Large intestine (tissue), 3 donors: Measurements from ENCODE around the gene ASTN2. TPM values are rescaled to one million over a fixed set of nuclear protein-coding genes. Genes with fewer than 3 reads are reported as not detected.

Experiments
- DNase-seq, 2 donors: peaks; one replicate each; pipeline versions ENCODE4 v3.0.0 to v3.0.0-alpha.2; 2013
- H3K27ac ChIP-seq: one replicate; pipeline ENCODE4 v1.5.1; 2013; ENCODE audit warnings: low read length
- H3K27me3 ChIP-seq: 2 replicates; pipeline ENCODE4 v1.6.1; 2013; ENCODE audit warnings: low read length; ENCODE audit not compliant: control insufficient read depth, insufficient read depth
- H3K36me3 ChIP-seq: 2 replicates; pipeline ENCODE4 v1.6.1; 2013; ENCODE audit warnings: low read length; ENCODE audit not compliant: control insufficient read depth, insufficient read depth
- H3K4me1 ChIP-seq: one replicate; pipeline ENCODE4 v1.6.1; 2013; ENCODE audit warnings: low read length; ENCODE audit not compliant: control insufficient read depth, insufficient read depth
- H3K4me3 ChIP-seq: one replicate; pipeline ENCODE4 v1.5.1; 2013; ENCODE audit warnings: low read length
- H3K9me3 ChIP-seq: one replicate; pipeline ENCODE4 v1.6.1; 2013; ENCODE audit warnings: mild to moderate bottlenecking, low read depth, low read length, moderate library complexity; ENCODE audit not compliant: control insufficient read depth
- WGBS: methylation state at CpG from one replicate; pipeline ENCODE4 v1.1.5; 2013; ENCODE audit warnings: low lambda C conversion rate; ENCODE audit not compliant: insufficient coverage; 5-methylcytosine and 5-hydroxymethylcytosine counted together
- polyA plus RNA-seq: library from polyadenylated mRNA; unstranded; fragments of 120-200 nt; gene quantifications from one replicate; pipeline ENCODE4 v1.2.1, GENCODE V29; 2013

The ASTN2 gene
- polyA plus RNA-seq, 1 donor: 11.4 TPM

DNA sequence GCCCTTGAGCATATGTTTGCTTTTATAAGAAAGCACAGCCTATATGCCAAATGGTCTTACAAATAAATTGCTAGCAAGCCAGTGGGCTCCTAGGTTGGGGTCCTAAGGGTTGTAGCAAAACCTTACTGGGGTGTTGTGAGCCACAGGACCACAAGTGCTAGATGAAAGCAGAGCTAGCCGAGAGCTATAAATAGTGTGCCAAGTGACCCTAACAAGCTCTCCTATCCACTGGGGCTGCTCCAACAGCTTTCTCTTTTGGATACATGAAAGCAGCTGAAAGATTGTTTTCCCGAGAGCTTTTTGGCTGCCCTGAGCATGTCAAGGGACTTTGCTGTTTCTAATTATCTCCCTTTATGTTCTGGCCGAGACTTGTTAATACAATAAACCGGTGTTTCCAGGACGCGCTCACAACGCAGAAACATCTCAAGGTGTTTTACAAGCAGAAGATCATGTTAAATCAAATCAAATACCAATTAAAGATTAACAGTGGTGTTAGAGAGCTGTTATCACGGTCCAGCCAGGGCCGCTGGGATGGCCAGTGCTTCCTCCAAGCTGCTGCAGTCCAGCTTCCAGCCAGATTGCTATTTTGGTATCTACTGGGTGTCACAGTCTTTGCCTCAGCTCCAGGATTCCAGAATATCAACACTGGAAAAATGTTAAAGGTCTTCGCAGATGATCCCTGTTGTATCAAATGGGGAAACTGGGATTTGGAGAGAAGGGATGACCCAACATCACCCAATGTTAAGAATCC, 351.0 kb downstream of the ASTN2 start:
- no peak for DNase-seq
- H3K36me3 ChIP-seq: no peaks in the 10 kb centered on the region
- H3K27ac ChIP-seq: no peak overlapping the region
- no peak overlapping the region for H3K4me3 ChIP-seq
- H3K9me3 ChIP-seq: no peaks in the 10 kb centered on the region
- H3K4me1 ChIP-seq: no peaks in the 10 kb centered on the region
- WGBS: no CpG with 5 or more reads among the region's 10 CpGs
- H3K27me3 ChIP-seq: no peaks in the 10 kb centered on the region

DNA sequence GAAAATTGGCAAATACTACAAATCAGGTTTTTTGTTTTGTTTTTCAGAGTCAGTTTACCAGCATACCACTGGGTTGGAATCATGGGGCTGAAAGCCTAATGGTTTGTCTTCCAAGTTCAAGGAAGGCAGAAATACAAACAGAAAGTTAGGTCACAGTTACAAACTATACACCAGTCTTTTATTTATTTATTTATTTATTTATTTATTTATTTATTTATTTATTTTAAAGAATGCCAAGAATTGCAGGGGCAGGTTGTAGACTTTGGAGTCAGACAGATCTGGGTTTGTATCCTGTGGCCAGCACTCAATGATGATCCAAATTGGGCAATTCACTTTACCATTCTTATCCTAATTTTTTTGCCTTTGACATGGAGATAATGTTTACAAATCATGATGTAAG, 353.9 kb downstream of the ASTN2 start:
- Histone ChIP-seq H3K27ac (no peak overlapping the region), H3K9me3 (no peaks in the 10 kb centered on the region), H3K27me3 (no peaks in the 10 kb centered on the region), H3K4me3 (no peak overlapping the region), H3K4me1 (no peaks in the 10 kb centered on the region), H3K36me3 (no peaks in the 10 kb centered on the region)
- no peak for DNase-seq

DNA sequence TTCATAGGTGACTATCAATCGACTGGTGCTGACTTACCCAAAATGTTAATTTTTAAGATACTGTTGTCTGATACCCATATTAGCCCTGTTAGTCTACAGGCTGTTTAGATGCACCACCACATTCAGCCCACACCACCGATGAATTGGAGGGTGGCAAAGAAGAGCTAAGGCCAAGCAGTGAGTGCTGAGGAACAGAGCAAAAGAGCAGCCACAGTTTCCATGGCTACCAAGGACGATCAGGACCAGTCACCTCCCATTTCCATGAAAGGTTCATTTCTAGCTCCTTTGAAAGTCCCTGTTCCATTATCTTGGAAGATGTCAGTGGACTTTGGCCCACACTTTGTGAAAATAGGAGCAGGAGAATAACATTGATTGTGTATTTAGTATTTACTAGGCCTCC, 364.9 kb downstream of the ASTN2 start:
- DNase-seq: no peak
- no peak overlapping the region for H3K27ac ChIP-seq
- no peaks in the 10 kb centered on the region for H3K36me3 ChIP-seq
- no CpG with 5 or more reads among the region's 3 CpGs for WGBS
- H3K4me1 ChIP-seq: no peaks in the 10 kb centered on the region
- no peaks in the 10 kb centered on the region for H3K9me3 ChIP-seq
- no peaks in the 10 kb centered on the region for H3K27me3 ChIP-seq
- no peak overlapping the region for H3K4me3 ChIP-seq

DNA sequence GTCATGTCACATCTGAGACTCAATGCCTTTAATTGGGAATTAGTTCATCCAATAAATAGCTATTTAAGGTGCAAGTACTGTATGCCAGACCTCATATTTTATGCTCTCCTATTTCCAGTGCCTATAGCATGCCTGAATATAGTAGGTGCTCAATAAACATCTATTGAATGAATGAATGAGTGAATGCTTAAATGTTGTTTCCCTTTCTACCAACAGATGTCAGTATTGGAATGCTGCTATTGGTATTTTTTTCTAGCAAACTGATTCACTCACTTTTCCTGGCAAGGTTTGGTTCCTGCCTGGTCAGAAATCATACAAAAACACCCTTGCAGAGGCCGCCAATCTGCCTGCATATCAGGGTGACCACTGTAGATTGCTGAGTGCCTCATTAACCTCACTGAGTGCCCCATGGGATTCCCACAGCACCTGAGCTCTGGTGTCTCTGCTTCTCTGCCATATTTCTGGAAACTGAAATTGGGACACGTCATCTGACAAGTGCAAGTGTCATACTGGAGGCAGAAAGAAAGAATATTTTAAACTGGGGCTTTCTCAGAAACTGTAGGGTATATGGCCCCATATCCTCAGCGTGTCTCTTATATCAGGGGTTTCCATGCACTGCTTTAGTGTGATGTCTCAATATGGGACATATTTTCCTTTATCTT, 368.1 kb downstream of the ASTN2 start:
- no peaks in the 10 kb centered on the region for H3K4me1 ChIP-seq
- no peak for DNase-seq
- WGBS: no CpG with 5 or more reads among the region's 3 CpGs
- H3K4me3 ChIP-seq: no peak overlapping the region
- H3K9me3 ChIP-seq: no peaks in the 10 kb centered on the region
- H3K36me3 ChIP-seq: no peaks in the 10 kb centered on the region
- no peaks in the 10 kb centered on the region for H3K27me3 ChIP-seq
- H3K27ac ChIP-seq: no peak overlapping the region

DNA sequence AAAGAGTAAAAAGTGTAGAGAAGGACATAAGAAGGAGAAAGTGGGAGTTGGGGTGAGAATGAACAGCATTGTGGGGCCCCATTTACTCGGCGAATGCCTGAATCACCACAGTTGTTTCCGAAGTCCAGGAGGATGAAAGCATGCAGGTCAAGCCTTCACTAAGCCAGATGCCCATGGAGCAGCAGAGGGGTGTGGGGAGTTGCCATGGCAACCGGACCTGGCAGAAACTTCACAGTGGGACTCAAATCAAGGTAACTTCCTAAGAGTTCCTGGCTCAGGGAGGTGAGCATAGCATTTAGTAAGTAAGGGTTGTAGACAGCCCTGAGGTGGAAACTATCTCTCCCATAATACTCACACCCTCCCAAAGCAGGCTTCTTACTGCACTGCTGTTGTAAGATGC, 370.6 kb downstream of the ASTN2 start:
- Histone ChIP-seq H3K27ac (no peak overlapping the region), H3K27me3 (no peaks in the 10 kb centered on the region), H3K4me3 (no peak overlapping the region), H3K9me3 (no peaks in the 10 kb centered on the region), H3K36me3 (no peaks in the 10 kb centered on the region), H3K4me1 (no peaks in the 10 kb centered on the region)
- no peak for DNase-seq
- whole genome bisulfite sequencing: no CpG with 5 or more reads among the region's 4 CpGs

GRCh38 chr9:117043159-117043558, 371.7 kb downstream of the ASTN2 start:
- H3K4me1 ChIP-seq: no peaks in the 10 kb centered on the region
- H3K27ac ChIP-seq: no peak overlapping the region
- H3K9me3 ChIP-seq: no peaks in the 10 kb centered on the region
- no peak overlapping the region for H3K4me3 ChIP-seq
- WGBS: no CpG with 5 or more reads among the region's 1 CpG
- no peaks in the 10 kb centered on the region for H3K27me3 ChIP-seq
- H3K36me3 ChIP-seq: no peaks in the 10 kb centered on the region
- DNase-seq: peak; percentile 20 to 21

GRCh38 chr9:117035546-117035945, 379.3 kb downstream of the ASTN2 start:
- H3K4me3 ChIP-seq: no peak overlapping the region
- no CpG with 5 or more reads among the region's 1 CpG for WGBS
- no peaks in the 10 kb centered on the region for H3K36me3 ChIP-seq
- H3K27me3 ChIP-seq: no peaks in the 10 kb centered on the region
- H3K4me1 ChIP-seq: no peaks in the 10 kb centered on the region
- no peak overlapping the region for H3K27ac ChIP-seq
- no peaks in the 10 kb centered on the region for H3K9me3 ChIP-seq
- DNase-seq: no peak

GRCh38 chr9:117034866-117035265, 380.0 kb downstream of the ASTN2 start:
- Histone ChIP-seq H3K27ac (no peak overlapping the region), H3K4me3 (no peak overlapping the region), H3K4me1 (no peaks in the 10 kb centered on the region), H3K9me3 (no peaks in the 10 kb centered on the region), H3K27me3 (no peaks in the 10 kb centered on the region), H3K36me3 (no peaks in the 10 kb centered on the region)
- no peak for DNase-seq
- WGBS: no CpG with 5 or more reads among the region's 2 CpGs

DNA sequence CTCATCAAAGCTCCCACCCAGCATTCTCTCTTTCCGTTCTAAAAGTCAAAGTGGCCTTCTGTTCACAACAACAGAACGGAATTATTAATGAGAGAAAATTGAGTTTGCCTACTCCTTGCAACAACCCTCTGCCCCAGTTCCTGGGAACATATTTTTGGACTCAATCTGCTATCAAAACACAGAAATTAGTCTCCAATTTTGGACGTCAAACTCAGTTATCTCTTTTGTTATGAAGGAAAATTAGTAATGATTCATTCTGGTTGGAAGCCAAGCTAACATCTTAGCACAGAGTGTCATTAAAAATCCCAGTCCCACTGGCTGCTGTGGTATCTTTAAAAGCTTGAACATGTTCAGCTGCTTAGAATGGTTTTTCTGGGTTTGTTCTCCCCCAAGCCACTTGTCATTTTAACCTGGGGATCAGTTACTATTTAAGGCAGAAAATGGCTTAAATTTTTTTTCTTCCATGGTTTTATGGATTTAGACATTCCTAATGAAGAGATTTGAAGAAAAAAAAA, 384.5 kb downstream of the ASTN2 start:
- no peak overlapping the region for H3K4me3 ChIP-seq
- no peaks in the 10 kb centered on the region for H3K36me3 ChIP-seq
- WGBS: no CpG with 5 or more reads among the region's 3 CpGs
- H3K4me1 ChIP-seq: no peaks in the 10 kb centered on the region
- H3K27me3 ChIP-seq: no peaks in the 10 kb centered on the region
- no peaks in the 10 kb centered on the region for H3K9me3 ChIP-seq
- H3K27ac ChIP-seq: no peak overlapping the region
- DNase-seq: no peak

DNA sequence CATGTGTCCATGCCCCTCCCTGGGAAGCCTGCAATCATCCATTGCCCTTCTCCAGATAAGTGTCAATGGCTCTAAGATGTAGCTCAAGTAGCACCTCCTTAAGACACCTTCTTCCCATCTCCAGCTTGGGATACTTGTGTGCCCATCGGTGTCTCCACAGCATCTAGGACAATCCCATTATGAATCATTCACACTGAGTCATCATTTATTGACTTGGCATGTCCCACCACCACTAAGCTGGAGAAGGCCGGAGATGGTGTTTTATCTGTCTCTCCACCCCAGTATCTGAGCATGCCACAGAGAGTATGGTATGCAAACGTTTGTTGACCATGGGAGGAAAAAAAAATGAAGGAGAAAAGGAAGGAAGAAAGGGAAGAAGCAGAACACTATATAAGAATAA, 385.5 kb downstream of the ASTN2 start:
- DNase-seq: no peak
- H3K4me1 ChIP-seq: no peaks in the 10 kb centered on the region
- 80% methylated on average over 2 of the region's 3 CpGs for WGBS
- H3K27ac ChIP-seq: no peak overlapping the region
- H3K27me3 ChIP-seq: no peaks in the 10 kb centered on the region
- H3K9me3 ChIP-seq: no peaks in the 10 kb centered on the region
- H3K36me3 ChIP-seq: no peaks in the 10 kb centered on the region
- no peak overlapping the region for H3K4me3 ChIP-seq
